PC-3 (cell line): ENCODE data around the gene MEX3A.

Source experiments
- CTCF ChIP-seq: fragments of 300-600 bp; sonication (generic); conservative IDR thresholded peaks from 2 replicates; pipeline ENCODE4 v1.5.1; 2017; ENCODE audit warnings: antibody characterized with exemption, low read depth, mild to moderate bottlenecking, low read length
- EZH2 ChIP-seq: fragments of 300-600 bp; sonication (generic); IDR thresholded peaks from one replicate; pipeline ENCODE4 v1.6.1; 2017; ENCODE audit warnings: antibody characterized with exemption, mild to moderate bottlenecking, low read length; ENCODE audit not compliant: unreplicated experiment
- EZH2phosphoT487 ChIP-seq: fragments of 300-600 bp; sonication (generic); IDR thresholded peaks from 2 replicates; pipeline ENCODE4 v1.6.1; 2018; ENCODE audit warnings: mild to moderate bottlenecking, antibody characterized with exemption, low read length, borderline replicate concordance

GRCh38 chr1:156129687-156130577 is 47.7 kb upstream of the MEX3A start:
- TF ChIP-seq CTCF = peak; percentile 99
- no peak for TF ChIP-seq EZH2
- no peak for TF ChIP-seq EZH2phosphoT487
